ENCODE results near the gene WRAP73.

The WRAP73 gene

DNA sequence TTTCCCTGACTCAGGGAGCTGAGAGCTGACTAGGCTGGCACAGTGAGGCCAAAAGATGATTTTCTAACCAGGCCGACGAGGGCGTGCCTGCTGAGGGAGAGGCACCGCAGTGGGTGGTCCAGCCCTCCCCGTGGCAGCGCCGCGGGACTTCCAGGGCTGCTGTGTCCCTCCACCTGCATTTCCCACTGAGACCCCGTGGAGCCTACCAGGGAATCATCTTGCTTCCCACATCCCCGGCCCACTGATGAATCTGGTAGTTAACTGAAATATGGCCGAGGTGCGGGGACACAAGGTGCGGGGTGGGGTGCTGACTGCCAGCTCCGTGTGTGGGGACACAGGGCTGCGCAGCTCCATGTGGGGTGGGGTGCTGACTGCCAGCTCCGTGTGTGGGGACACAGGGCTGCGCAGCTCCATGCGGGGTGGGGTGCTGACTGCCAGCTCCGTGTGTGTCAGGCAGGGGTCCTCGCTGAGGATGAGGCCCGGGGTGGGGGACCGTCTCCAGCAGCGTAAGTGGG, 10.4 kb downstream of the WRAP73 start:
- TF ChIP-seq, protein P1, sequence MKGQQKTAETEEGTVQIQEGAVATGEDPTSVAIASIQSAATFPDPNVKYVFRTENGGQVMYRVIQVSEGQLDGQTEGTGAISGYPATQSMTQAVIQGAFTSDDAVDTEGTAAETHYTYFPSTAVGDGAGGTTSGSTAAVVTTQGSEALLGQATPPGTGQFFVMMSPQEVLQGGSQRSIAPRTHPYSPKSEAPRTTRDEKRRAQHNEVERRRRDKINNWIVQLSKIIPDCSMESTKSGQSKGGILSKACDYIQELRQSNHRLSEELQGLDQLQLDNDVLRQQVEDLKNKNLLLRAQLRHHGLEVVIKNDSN (IDR thresholded peaks at IDR 0.05), result no peak

DNA sequence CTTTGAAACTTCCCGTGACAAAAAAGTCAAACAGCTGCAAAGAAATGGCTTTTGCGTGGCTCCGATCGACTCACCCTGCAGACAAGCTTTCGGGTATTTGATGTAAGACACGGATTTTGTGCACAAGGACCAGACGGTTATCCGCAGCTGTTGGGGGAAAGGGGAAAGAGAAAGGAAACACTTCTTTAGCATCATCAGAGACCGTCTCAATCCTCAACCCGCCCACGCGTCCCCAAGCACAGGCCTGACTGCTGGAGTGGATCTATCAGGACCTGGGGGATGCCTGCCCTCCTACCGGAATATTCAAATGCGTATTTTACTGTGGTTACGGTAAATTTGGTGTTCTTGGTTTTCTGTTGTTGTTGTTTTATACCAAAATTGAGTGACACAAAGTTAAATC, 11.2 kb downstream of the WRAP73 start:
- TF ChIP-seq NFIC (IDR thresholded peaks at IDR 0.05) (no peak), YY1 (IDR thresholded peaks at IDR 0.05; ENCODE audit: low read depth) (no peak), CEBPB (IDR thresholded peaks at IDR 0.05) (no peak), EGR1 (IDR thresholded peaks at IDR 0.05) (no peak), TEAD4 (IDR thresholded peaks at IDR 0.05) (no peak), ZBTB7A (IDR thresholded peaks at IDR 0.05; ENCODE audit: low read depth) (no peak), TCF12 (IDR thresholded peaks at IDR 0.05; ENCODE audit: low read depth) (no peak), CREB1 (IDR thresholded peaks at IDR 0.05; ENCODE audit: low read depth) (no peak), RAD21 (IDR thresholded peaks at IDR 0.05; ENCODE audit: low read depth) (no peak), EP300 (IDR thresholded peaks at IDR 0.05; ENCODE audit: borderline replicate concordance) (no peak)
- TF ChIP-seq, protein P2, sequence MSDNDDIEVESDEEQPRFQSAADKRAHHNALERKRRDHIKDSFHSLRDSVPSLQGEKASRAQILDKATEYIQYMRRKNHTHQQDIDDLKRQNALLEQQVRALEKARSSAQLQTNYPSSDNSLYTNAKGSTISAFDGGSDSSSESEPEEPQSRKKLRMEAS (IDR thresholded peaks at IDR 0.05), result no peak
- TF ChIP-seq, protein P1 (IDR thresholded peaks at IDR 0.05), result no peak
- TF ChIP-seq, protein P3, sequence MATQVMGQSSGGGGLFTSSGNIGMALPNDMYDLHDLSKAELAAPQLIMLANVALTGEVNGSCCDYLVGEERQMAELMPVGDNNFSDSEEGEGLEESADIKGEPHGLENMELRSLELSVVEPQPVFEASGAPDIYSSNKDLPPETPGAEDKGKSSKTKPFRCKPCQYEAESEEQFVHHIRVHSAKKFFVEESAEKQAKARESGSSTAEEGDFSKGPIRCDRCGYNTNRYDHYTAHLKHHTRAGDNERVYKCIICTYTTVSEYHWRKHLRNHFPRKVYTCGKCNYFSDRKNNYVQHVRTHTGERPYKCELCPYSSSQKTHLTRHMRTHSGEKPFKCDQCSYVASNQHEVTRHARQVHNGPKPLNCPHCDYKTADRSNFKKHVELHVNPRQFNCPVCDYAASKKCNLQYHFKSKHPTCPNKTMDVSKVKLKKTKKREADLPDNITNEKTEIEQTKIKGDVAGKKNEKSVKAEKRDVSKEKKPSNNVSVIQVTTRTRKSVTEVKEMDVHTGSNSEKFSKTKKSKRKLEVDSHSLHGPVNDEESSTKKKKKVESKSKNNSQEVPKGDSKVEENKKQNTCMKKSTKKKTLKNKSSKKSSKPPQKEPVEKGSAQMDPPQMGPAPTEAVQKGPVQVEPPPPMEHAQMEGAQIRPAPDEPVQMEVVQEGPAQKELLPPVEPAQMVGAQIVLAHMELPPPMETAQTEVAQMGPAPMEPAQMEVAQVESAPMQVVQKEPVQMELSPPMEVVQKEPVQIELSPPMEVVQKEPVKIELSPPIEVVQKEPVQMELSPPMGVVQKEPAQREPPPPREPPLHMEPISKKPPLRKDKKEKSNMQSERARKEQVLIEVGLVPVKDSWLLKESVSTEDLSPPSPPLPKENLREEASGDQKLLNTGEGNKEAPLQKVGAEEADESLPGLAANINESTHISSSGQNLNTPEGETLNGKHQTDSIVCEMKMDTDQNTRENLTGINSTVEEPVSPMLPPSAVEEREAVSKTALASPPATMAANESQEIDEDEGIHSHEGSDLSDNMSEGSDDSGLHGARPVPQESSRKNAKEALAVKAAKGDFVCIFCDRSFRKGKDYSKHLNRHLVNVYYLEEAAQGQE (IDR thresholded peaks at IDR 0.05; ENCODE audit: low read depth), result no peak

DNA sequence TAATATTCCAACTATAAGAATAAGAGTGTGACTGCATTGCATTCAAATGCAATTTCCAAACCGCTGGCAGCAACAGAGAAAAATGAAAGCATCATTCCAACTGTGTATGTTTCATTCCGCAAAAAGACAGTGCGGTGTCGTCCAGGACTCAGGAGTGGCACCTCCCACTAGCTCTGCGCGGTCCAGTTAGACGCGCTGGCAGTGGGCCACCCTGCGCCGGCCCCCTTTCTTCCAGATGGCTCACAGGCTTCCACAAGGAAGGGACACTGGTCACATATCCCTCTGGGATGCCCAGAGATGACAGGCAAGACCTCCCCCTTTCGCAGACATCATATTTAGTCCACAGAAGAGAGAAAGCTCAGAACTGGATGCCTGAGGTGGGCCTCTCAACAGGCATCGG, 11.9 kb downstream of the WRAP73 start:
- TF ChIP-seq TEAD4 (IDR thresholded peaks at IDR 0.05) (no peak), TAF1 (IDR thresholded peaks at IDR 0.05; ENCODE audit: low read depth) (no peak), RAD21 (IDR thresholded peaks at IDR 0.05; ENCODE audit: low read depth) (no peak), YY1 (IDR thresholded peaks at IDR 0.05; ENCODE audit: low read depth) (no peak), CEBPB (IDR thresholded peaks at IDR 0.05) (no peak), EGR1 (IDR thresholded peaks at IDR 0.05) (no peak), ZBTB7A (IDR thresholded peaks at IDR 0.05; ENCODE audit: low read depth) (no peak), CREB1 (IDR thresholded peaks at IDR 0.05; ENCODE audit: low read depth) (no peak), TCF12 (IDR thresholded peaks at IDR 0.05; ENCODE audit: low read depth) (no peak), NFIC (IDR thresholded peaks at IDR 0.05) (no peak), FOXM1 (IDR thresholded peaks at IDR 0.05; ENCODE audit: borderline replicate concordance, low read depth) (no peak), EP300 (IDR thresholded peaks at IDR 0.05; ENCODE audit: borderline replicate concordance) (no peak)
- TF ChIP-seq, protein P2 (IDR thresholded peaks at IDR 0.05), result no peak
- TF ChIP-seq, protein P3 (IDR thresholded peaks at IDR 0.05; ENCODE audit: low read depth), result no peak
- TF ChIP-seq, protein P1 (IDR thresholded peaks at IDR 0.05), result no peak

DNA sequence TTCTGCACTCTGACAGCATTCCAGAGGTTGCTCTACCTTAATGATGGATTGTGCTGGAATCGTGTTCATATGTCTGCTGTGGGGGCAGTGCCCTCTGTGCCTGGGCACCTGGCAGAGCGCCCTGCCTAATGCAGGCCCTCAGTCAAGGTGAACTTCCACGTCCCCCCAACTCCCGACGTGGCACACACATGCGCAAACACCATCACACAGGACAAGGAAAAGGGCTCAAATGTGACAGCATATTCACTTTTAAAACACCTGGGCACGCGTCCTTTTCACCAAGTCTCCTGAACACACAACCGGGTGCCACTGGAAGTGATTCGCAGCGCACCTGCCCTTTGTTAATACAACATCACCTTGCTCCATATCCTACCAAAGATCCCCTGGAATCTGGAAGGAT, 13.4 kb downstream of the WRAP73 start:
- no peak for TF ChIP-seq TAF1 (IDR thresholded peaks at IDR 0.05; ENCODE audit: low read depth)
- TF ChIP-seq, protein P2 (IDR thresholded peaks at IDR 0.05), result no peak
- no peak for TF ChIP-seq EGR1 (IDR thresholded peaks at IDR 0.05)
- no peak for TF ChIP-seq ZBTB7A (IDR thresholded peaks at IDR 0.05; ENCODE audit: low read depth)
- TF ChIP-seq, protein P3 (IDR thresholded peaks at IDR 0.05; ENCODE audit: low read depth), result no peak
- no peak for TF ChIP-seq TEAD4 (IDR thresholded peaks at IDR 0.05)
- TF ChIP-seq EP300 (IDR thresholded peaks at IDR 0.05; ENCODE audit: borderline replicate concordance), result no peak
- TF ChIP-seq FOXM1 (IDR thresholded peaks at IDR 0.05; ENCODE audit: borderline replicate concordance, low read depth), result no peak
- TF ChIP-seq CREB1 (IDR thresholded peaks at IDR 0.05; ENCODE audit: low read depth), result no peak
- TF ChIP-seq RAD21 (IDR thresholded peaks at IDR 0.05; ENCODE audit: low read depth), result no peak
- TF ChIP-seq, protein P1 (IDR thresholded peaks at IDR 0.05), result no peak
- TF ChIP-seq YY1 (IDR thresholded peaks at IDR 0.05; ENCODE audit: low read depth), result no peak
- TF ChIP-seq CEBPB (IDR thresholded peaks at IDR 0.05), result no peak
- no peak for TF ChIP-seq TCF12 (IDR thresholded peaks at IDR 0.05; ENCODE audit: low read depth)
- TF ChIP-seq NFIC (IDR thresholded peaks at IDR 0.05), result no peak

Measured in Ishikawa (cell line).